SK-N-SH (cell line): Measurements from ENCODE around the gene SLC8A1. TPM values are rescaled to one million over a fixed set of nuclear protein-coding genes. Genes with fewer than 3 reads are reported as not detected.

Experiments used
- CTCF ChIA-PET: fragments of 300-600, 350-600 bp; formaldehyde crosslinking; extraction: SDS; loops from one replicate; lab custom pipeline; 2021; lab: Yijun Ruan, JAX
- POLR2A ChIA-PET: fragments of 350-600 bp; sonication (Branson Sonifier 250); formaldehyde crosslinking; extraction: SDS; loops from one replicate; lab custom pipeline; 2020; ENCODE audit warnings: antibody characterized with exemption, inconsistent platforms; lab: Yijun Ruan, JAX
- DNase-seq: peaks from one replicate; pipeline ENCODE4 v3.0.0; 2012
- H2AFZ ChIP-seq: fragments of 200-600 bp; sonication (generic); 2 replicates; pipeline ENCODE4 v1.8.1; 2016; ENCODE audit warnings: antibody characterized with exemption, mild to moderate bottlenecking, low read depth
- H3F3A ChIP-seq: fragments of 200-600 bp; sonication (generic); replicated peaks from 2 replicates; pipeline ENCODE3; 2016; ENCODE audit warnings: antibody characterized with exemption, mild to moderate bottlenecking; ENCODE audit not compliant: insufficient read depth
- H3K27ac ChIP-seq, 2 experiments: fragments of 200-500 bp in 1 of 2; fragments of 200-600 bp in 1 of 2; sonication (Bioruptor generic) in 1 of 2; sonication (generic), shearing (Covaris generic) in 1 of 2; 2 replicates each; pipeline versions ENCODE4 v1.5.1 to v1.6.1; 2014 to 2016; ENCODE audit warnings: low read depth in 2 of 2, inconsistent platforms in 1 of 2, low read length in 1 of 2, mild to moderate bottlenecking in 1 of 2, mixed read lengths in 1 of 2
- H3K27me3 ChIP-seq: fragments of 200-600 bp; sonication (generic), shearing (Covaris generic); 2 replicates; pipeline ENCODE4 v1.6.1; 2016; ENCODE audit warnings: mixed run types; ENCODE audit not compliant: insufficient read depth
- H3K36me3 ChIP-seq, 2 experiments: fragments of 200-500 bp in 1 of 2; fragments of 200-600 bp in 1 of 2; sonication (Bioruptor generic) in 1 of 2; sonication (generic) in 1 of 2; replicated peaks in 1 of 2; 2 replicates each; pipeline versions ENCODE3 to v1.5.1; 2014 to 2016; ENCODE audit warnings: low read length in 1 of 2, mild to moderate bottlenecking in 1 of 2; ENCODE audit not compliant: insufficient read depth in 2 of 2, control insufficient read depth in 1 of 2
- H3K4me1 ChIP-seq, 2 experiments: fragments of 200-500 bp in 1 of 2; fragments of 200-600 bp in 1 of 2; sonication (Bioruptor generic) in 1 of 2; sonication (generic), shearing (Covaris generic) in 1 of 2; 2 replicates each; pipeline versions ENCODE4 v1.5.1 to v1.6.1; 2014 to 2016; ENCODE audit warnings: low read depth in 1 of 2, low read length in 1 of 2, mixed run types in 1 of 2; ENCODE audit not compliant: insufficient read depth in 2 of 2, control insufficient read depth in 1 of 2
- H3K4me2 ChIP-seq: fragments of 200-600 bp; sonication (generic), shearing (Covaris generic); 2 replicates; pipeline ENCODE4 v1.6.1; 2017; ENCODE audit warnings: mixed run types
- H3K4me3 ChIP-seq, 2 experiments: fragments of 200-500 bp in 1 of 2; fragments of 200-600 bp in 1 of 2; sonication (Bioruptor generic) in 1 of 2; sonication (generic), shearing (Covaris generic) in 1 of 2; 2 replicates each; pipeline versions ENCODE4 v1.5.1 to v1.8.1; 2014 to 2016; ENCODE audit warnings: low read depth in 2 of 2, inconsistent platforms in 1 of 2, low read length in 1 of 2, mild to moderate bottlenecking in 1 of 2, mixed read lengths in 1 of 2, moderate library complexity in 1 of 2
- H3K79me2 ChIP-seq: fragments of 200-600 bp; sonication (generic); 2 replicates; pipeline ENCODE4 v1.8.1; 2017; ENCODE audit warnings: mild to moderate bottlenecking; ENCODE audit not compliant: insufficient read depth
- H3K9ac ChIP-seq: fragments of 200-600 bp; sonication (generic); 2 replicates; pipeline ENCODE4 v1.6.1; 2017; ENCODE audit warnings: mixed run types
- H3K9me2 ChIP-seq: fragments of 200-600 bp; sonication (generic); 2 replicates; pipeline ENCODE4 v1.6.1; 2017; ENCODE audit warnings: mixed run types
- H3K9me3 ChIP-seq: fragments of 200-600 bp; sonication (generic); 2 replicates; pipeline ENCODE4 v1.6.1; 2017; ENCODE audit warnings: mixed run types, mild to moderate bottlenecking, moderate library complexity
- H4K20me1 ChIP-seq: fragments of 200-600 bp; sonication (generic); 2 replicates; pipeline ENCODE4 v1.6.1; 2017; ENCODE audit warnings: mild to moderate bottlenecking, mixed run types; ENCODE audit not compliant: insufficient read depth
- MEF2A ChIP-seq: IDR thresholded peaks from 2 replicates; pipeline ENCODE4 v1.4.0; 2012; ENCODE audit warnings: low read depth, borderline replicate concordance
- RCOR1 ChIP-seq: fragments of 150-350 bp; IDR thresholded peaks from 2 replicates; pipeline ENCODE4 v1.6.1; 2017; ENCODE audit warnings: antibody characterized with exemption, low read length
- SMC3 ChIP-seq: IDR thresholded peaks from 2 replicates; pipeline ENCODE4 v1.6.1; 2012; ENCODE audit warnings: low read depth, low read length, improper control_type of control experiment
- WGBS: methylation state at CpG from one replicate; pipeline ENCODE4 v1.1.6; 2017; ENCODE audit warnings: low lambda C conversion rate; 5-methylcytosine and 5-hydroxymethylcytosine counted together
- polyA plus RNA-seq, 3 experiments: library from polyadenylated mRNA; depleted of rRNA; stranded (reverse); fragments of >200 nt; gene quantifications; 2 replicates each; pipeline ENCODE4 v1.2.3, GENCODE V29; 2012
- TF ChIP-seq, protein P1 (sequence below): IDR thresholded peaks from 2 replicates; pipeline ENCODE4; 2012
- TF ChIP-seq, protein P2 (sequence below): IDR thresholded peaks from 2 replicates; pipeline ENCODE4 v1.4.0; 2012; ENCODE audit warnings: low read depth, borderline replicate concordance
- TF ChIP-seq, protein P3 (sequence below): IDR thresholded peaks from 2 replicates; pipeline ENCODE4 v1.6.1; 2012; ENCODE audit warnings: mild to moderate bottlenecking, low read depth, low read length, moderate library complexity
- TF ChIP-seq, protein P4 (sequence below): IDR thresholded peaks from 2 replicates; pipeline ENCODE4 v1.4.0; 2012; ENCODE audit warnings: low read depth
- TF ChIP-seq, protein P5 (sequence below): fragments of 200-600 bp; sonication (generic); IDR thresholded peaks from 2 replicates; pipeline ENCODE4 v1.6.1; 2017; ENCODE audit warnings: antibody characterized with exemption, mild to moderate bottlenecking, moderate library complexity
- TF ChIP-seq, protein P6 (sequence below): IDR thresholded peaks from 2 replicates; pipeline ENCODE4 v1.4.0; 2012; ENCODE audit warnings: low read depth, borderline replicate concordance

SLC8A1 gene
- polyA plus RNA-seq, 1 of the 3 experiments (the other 2 are of a cell fraction) = 3.2 TPM

DNA sequence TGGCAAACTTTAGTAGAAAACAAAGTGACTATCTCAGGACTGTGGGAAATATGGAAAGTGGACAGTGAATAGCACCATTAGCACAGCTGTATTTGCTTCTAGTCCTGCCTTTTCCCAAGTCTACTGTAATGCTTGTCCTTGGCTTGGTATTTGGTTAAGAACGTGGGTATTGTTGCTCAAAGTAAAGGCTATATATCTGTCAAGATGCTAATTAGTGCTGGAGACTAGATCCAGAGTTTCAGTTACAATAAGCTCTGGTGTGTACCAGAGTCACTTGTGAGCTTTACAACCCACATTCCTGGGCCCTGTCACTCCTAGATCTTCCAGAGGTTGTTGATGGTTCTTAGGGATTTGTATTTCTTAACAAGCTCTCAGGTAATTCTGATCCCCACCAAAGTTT is 313.6 kb downstream of the SLC8A1 start:
- ChIA-PET CTCF (interaction anchor here (0.8 kb wide), 1 partner anchor 9 kb away, joined by 3 read pairs; no protein-coding TSS in a partner anchor), POLR2A (no interaction called here)
- no peaks in the 10 kb centered on the region for H4K20me1 ChIP-seq
- H3K4me2 ChIP-seq = no peak overlapping the region
- H3K9me3 ChIP-seq = no peaks in the 10 kb centered on the region
- H3K27me3 ChIP-seq = no peaks in the 10 kb centered on the region
- DNase-seq = no peak
- H3K9ac ChIP-seq = no peak overlapping the region
- TF ChIP-seq, protein P1, sequence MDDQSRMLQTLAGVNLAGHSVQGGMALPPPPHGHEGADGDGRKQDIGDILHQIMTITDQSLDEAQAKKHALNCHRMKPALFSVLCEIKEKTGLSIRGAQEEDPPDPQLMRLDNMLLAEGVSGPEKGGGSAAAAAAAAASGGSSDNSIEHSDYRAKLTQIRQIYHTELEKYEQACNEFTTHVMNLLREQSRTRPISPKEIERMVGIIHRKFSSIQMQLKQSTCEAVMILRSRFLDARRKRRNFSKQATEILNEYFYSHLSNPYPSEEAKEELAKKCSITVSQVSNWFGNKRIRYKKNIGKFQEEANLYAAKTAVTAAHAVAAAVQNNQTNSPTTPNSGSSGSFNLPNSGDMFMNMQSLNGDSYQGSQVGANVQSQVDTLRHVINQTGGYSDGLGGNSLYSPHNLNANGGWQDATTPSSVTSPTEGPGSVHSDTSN = no peak
- TF ChIP-seq, protein P2, sequence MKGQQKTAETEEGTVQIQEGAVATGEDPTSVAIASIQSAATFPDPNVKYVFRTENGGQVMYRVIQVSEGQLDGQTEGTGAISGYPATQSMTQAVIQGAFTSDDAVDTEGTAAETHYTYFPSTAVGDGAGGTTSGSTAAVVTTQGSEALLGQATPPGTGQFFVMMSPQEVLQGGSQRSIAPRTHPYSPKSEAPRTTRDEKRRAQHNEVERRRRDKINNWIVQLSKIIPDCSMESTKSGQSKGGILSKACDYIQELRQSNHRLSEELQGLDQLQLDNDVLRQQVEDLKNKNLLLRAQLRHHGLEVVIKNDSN = no peak
- TF ChIP-seq, protein P3, sequence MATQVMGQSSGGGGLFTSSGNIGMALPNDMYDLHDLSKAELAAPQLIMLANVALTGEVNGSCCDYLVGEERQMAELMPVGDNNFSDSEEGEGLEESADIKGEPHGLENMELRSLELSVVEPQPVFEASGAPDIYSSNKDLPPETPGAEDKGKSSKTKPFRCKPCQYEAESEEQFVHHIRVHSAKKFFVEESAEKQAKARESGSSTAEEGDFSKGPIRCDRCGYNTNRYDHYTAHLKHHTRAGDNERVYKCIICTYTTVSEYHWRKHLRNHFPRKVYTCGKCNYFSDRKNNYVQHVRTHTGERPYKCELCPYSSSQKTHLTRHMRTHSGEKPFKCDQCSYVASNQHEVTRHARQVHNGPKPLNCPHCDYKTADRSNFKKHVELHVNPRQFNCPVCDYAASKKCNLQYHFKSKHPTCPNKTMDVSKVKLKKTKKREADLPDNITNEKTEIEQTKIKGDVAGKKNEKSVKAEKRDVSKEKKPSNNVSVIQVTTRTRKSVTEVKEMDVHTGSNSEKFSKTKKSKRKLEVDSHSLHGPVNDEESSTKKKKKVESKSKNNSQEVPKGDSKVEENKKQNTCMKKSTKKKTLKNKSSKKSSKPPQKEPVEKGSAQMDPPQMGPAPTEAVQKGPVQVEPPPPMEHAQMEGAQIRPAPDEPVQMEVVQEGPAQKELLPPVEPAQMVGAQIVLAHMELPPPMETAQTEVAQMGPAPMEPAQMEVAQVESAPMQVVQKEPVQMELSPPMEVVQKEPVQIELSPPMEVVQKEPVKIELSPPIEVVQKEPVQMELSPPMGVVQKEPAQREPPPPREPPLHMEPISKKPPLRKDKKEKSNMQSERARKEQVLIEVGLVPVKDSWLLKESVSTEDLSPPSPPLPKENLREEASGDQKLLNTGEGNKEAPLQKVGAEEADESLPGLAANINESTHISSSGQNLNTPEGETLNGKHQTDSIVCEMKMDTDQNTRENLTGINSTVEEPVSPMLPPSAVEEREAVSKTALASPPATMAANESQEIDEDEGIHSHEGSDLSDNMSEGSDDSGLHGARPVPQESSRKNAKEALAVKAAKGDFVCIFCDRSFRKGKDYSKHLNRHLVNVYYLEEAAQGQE = no peak
- TF ChIP-seq, protein P4, sequence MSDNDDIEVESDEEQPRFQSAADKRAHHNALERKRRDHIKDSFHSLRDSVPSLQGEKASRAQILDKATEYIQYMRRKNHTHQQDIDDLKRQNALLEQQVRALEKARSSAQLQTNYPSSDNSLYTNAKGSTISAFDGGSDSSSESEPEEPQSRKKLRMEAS = no peak
- TF ChIP-seq, protein P5, sequence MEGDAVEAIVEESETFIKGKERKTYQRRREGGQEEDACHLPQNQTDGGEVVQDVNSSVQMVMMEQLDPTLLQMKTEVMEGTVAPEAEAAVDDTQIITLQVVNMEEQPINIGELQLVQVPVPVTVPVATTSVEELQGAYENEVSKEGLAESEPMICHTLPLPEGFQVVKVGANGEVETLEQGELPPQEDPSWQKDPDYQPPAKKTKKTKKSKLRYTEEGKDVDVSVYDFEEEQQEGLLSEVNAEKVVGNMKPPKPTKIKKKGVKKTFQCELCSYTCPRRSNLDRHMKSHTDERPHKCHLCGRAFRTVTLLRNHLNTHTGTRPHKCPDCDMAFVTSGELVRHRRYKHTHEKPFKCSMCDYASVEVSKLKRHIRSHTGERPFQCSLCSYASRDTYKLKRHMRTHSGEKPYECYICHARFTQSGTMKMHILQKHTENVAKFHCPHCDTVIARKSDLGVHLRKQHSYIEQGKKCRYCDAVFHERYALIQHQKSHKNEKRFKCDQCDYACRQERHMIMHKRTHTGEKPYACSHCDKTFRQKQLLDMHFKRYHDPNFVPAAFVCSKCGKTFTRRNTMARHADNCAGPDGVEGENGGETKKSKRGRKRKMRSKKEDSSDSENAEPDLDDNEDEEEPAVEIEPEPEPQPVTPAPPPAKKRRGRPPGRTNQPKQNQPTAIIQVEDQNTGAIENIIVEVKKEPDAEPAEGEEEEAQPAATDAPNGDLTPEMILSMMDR = no peak
- TF ChIP-seq MEF2A (no peak), SMC3 (no peak), RCOR1 (no peak)
- TF ChIP-seq, protein P6, sequence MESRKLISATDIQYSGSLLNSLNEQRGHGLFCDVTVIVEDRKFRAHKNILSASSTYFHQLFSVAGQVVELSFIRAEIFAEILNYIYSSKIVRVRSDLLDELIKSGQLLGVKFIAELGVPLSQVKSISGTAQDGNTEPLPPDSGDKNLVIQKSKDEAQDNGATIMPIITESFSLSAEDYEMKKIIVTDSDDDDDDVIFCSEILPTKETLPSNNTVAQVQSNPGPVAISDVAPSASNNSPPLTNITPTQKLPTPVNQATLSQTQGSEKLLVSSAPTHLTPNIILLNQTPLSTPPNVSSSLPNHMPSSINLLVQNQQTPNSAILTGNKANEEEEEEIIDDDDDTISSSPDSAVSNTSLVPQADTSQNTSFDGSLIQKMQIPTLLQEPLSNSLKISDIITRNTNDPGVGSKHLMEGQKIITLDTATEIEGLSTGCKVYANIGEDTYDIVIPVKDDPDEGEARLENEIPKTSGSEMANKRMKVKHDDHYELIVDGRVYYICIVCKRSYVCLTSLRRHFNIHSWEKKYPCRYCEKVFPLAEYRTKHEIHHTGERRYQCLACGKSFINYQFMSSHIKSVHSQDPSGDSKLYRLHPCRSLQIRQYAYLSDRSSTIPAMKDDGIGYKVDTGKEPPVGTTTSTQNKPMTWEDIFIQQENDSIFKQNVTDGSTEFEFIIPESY = no peak
- H3F3A ChIP-seq = no peaks in the 10 kb centered on the region
- H3K4me1 ChIP-seq = no peaks in the 10 kb centered on the region
- no peak overlapping the region for H3K27ac ChIP-seq
- H3K9me2 ChIP-seq = no peaks in the 10 kb centered on the region
- H3K36me3 ChIP-seq = no peaks in the 10 kb centered on the region
- WGBS = 85% methylated on average over 1 of the region's 1 CpG
- no peak overlapping the region for H3K4me3 ChIP-seq
- H2AFZ ChIP-seq = no peak overlapping the region
- H3K79me2 ChIP-seq = no peaks in the 10 kb centered on the region
